Smooth muscle cell (in vitro differentiated cells): ENCODE measurements around the gene KCNK5. TPM values are rescaled to one million over a fixed set of nuclear protein-coding genes. Genes with fewer than 3 reads are reported as not detected.

Source experiments
- DNase-seq: peaks from one replicate; lab custom pipeline; 2025; ENCODE audit not compliant: unreplicated experiment; lab: John Stamatoyannopoulos, UW
- H2AFZ ChIP-seq: fragments of 200-600 bp; sonication (generic); 2 replicates; pipeline ENCODE4 v1.6.0; 2016; ENCODE audit warnings: antibody characterized with exemption, low read depth, mild to moderate bottlenecking
- H3F3A ChIP-seq: fragments of 200-600 bp; sonication (generic); 2 replicates; pipeline ENCODE4 v1.6.0; 2017; ENCODE audit warnings: antibody characterized with exemption, low read depth
- H3K27ac ChIP-seq: fragments of 200-600 bp; sonication (generic); 2 replicates; pipeline ENCODE4 v1.5.1; 2016; ENCODE audit warnings: low read depth, mild to moderate bottlenecking
- H3K27me3 ChIP-seq: fragments of 200-600 bp; sonication (generic); 2 replicates; pipeline ENCODE4 v1.6.1; 2016; ENCODE audit warnings: low read depth, mild to moderate bottlenecking
- H3K36me3 ChIP-seq: fragments of 200-600 bp; sonication (generic); 2 replicates; pipeline ENCODE4 v1.5.1; 2016; ENCODE audit warnings: low read depth
- H3K4me1 ChIP-seq: fragments of 200-600 bp; sonication (generic); 2 replicates; pipeline ENCODE4 v1.5.1; 2016; ENCODE audit warnings: low read depth
- H3K4me2 ChIP-seq: fragments of 200-600 bp; sonication (generic); 2 replicates; pipeline ENCODE4 v1.6.0; 2016; ENCODE audit warnings: mild to moderate bottlenecking
- H3K4me3 ChIP-seq: fragments of 200-600 bp; sonication (generic); 2 replicates; pipeline ENCODE4 v1.5.1; 2016; ENCODE audit warnings: mild to moderate bottlenecking
- H3K79me2 ChIP-seq: fragments of 200-600 bp; sonication (generic); 2 replicates; pipeline ENCODE4 v1.6.0; 2016; ENCODE audit warnings: low read depth, mild to moderate bottlenecking
- H3K9ac ChIP-seq: fragments of 200-600 bp; sonication (generic); 2 replicates; pipeline ENCODE4 v1.6.0; 2016; ENCODE audit warnings: low read depth
- H3K9me3 ChIP-seq: fragments of 200-600 bp; sonication (generic); replicated peaks from 2 replicates; pipeline ENCODE4 v1.5.1; 2016; ENCODE audit warnings: low read depth
- H4K20me1 ChIP-seq: fragments of 200-600 bp; sonication (generic); 2 replicates; pipeline ENCODE4 v1.6.0; 2016; ENCODE audit warnings: low read depth
- WGBS: methylation state at CpG from one replicate; pipeline ENCODE4 v1.1.7; 2016; ENCODE audit warnings: low lambda C conversion rate; 5-methylcytosine and 5-hydroxymethylcytosine counted together
- polyA plus RNA-seq: library from polyadenylated mRNA; unstranded; fragments of >200 nt; fragmentation: Nextera tagmentation; extraction: Ambion mirVana; gene quantifications from 2 replicates; pipeline ENCODE4 v1.2.1, GENCODE V29; 2016
- total RNA-seq: library from RNA; depleted of rRNA; stranded (reverse); fragments of >200 nt; gene quantifications from 2 replicates; pipeline ENCODE4 v1.2.3, GENCODE V29; 2014
- TF ChIP-seq, protein P1 (sequence below): fragments of 200-600 bp; sonication (generic); IDR thresholded peaks from 2 replicates; pipeline ENCODE4 v1.5.1; 2017; ENCODE audit warnings: borderline replicate concordance, mild to moderate bottlenecking, antibody characterized with exemption; ENCODE audit not compliant: insufficient read depth, poor library complexity, severe bottlenecking

The KCNK5 gene
- total and polyA plus RNA-seq, 2 experiments from 2014 or later: not detected

DNA sequence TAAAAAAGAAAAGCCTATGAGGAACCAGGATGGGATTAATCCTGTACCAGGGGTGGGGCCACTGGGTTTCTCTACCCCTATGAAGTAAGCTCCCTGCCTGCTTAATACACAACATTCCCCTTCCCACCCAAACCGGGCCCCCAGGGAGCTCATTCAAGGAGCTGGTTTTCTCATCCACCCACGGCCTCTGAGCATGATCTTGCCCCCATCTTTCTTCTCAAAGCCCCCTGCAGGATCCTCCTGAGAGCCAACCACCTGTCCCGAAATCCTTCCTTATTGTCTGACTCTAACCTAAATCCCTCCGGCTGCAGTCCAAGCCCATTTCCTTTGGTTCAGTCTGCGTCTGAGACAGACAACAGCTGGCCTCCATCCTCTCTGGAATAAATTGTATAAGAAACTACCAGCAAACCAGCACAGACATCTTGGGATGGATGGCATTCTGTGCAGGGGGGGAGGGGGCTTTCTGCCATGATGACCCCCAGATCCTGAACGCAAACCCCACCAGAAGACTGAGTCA is 21.0 kb downstream of the KCNK5 start:
- Histone ChIP-seq H3K27me3 (no peaks in the 10 kb centered on the region), H3F3A (no peaks in the 10 kb centered on the region), H3K79me2 (no peaks in the 10 kb centered on the region), H2AFZ (no peak overlapping the region), H4K20me1 (no peaks in the 10 kb centered on the region), H3K9me3 (no peaks in the 10 kb centered on the region), H3K4me3 (no peak overlapping the region), H3K36me3 (no peaks in the 10 kb centered on the region), H3K4me2 (no peak overlapping the region), H3K4me1 (peaks cover 19% of the 10 kb centered on the region), H3K27ac (no peak overlapping the region), H3K9ac (no peak overlapping the region)
- TF ChIP-seq, protein P1, sequence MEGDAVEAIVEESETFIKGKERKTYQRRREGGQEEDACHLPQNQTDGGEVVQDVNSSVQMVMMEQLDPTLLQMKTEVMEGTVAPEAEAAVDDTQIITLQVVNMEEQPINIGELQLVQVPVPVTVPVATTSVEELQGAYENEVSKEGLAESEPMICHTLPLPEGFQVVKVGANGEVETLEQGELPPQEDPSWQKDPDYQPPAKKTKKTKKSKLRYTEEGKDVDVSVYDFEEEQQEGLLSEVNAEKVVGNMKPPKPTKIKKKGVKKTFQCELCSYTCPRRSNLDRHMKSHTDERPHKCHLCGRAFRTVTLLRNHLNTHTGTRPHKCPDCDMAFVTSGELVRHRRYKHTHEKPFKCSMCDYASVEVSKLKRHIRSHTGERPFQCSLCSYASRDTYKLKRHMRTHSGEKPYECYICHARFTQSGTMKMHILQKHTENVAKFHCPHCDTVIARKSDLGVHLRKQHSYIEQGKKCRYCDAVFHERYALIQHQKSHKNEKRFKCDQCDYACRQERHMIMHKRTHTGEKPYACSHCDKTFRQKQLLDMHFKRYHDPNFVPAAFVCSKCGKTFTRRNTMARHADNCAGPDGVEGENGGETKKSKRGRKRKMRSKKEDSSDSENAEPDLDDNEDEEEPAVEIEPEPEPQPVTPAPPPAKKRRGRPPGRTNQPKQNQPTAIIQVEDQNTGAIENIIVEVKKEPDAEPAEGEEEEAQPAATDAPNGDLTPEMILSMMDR: no peak
- 72% methylated on average over 6 of the region's 6 CpGs for WGBS
- DNase-seq: no peak

DNA sequence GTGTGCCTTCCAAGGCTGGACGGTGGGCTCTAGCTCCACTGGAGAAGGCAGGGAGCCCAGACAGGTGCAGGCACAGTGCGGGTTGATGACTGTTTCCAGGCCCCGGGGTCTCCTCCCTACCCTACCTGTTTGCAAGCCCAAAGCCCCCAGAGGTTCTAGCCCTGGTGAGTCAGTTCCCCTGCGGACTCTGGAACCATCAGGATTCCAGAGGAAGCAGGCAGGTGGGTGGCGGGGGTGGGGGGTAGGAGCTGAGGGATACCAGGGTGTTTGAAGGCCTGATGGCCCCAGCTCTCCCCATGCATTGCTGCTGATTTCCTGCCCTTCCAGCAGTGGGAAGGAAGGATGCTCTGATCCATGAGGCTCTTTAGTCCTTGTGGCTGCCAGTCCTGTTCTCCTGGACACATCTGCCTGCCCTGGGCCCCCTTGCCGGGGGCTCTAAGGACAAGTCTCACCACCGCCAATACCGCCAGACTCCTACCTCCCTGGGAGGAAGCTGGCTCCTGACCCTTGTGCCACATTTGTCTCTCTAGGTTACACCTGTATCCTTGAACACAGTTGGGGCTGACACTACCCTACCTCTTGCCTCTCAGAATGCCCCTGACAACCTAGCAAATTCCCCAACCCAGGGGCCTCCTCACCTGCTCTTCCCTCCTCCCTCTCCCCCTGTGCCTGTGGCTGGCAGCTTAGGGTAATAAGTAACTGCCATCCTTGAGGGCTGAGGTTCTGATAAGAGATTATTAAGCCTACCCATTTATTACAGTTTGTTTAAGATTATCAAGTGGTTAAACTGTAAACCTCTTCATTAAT is 21.7 kb downstream of the KCNK5 start:
- Histone ChIP-seq H3K79me2 (no peaks in the 10 kb centered on the region), H3K36me3 (no peaks in the 10 kb centered on the region), H3K4me3 (no peak overlapping the region), H3K9me3 (no peaks in the 10 kb centered on the region), H3K27me3 (no peaks in the 10 kb centered on the region), H3K4me2 (no peak overlapping the region), H2AFZ (no peak overlapping the region), H3F3A (no peaks in the 10 kb centered on the region), H3K27ac (no peak overlapping the region), H4K20me1 (no peaks in the 10 kb centered on the region), H3K9ac (no peak overlapping the region), H3K4me1 (peaks cover 19% of the 10 kb centered on the region)
- no peak for DNase-seq
- TF ChIP-seq, protein P1: no peak
- 97% methylated on average over 8 of the region's 8 CpGs for WGBS

DNA sequence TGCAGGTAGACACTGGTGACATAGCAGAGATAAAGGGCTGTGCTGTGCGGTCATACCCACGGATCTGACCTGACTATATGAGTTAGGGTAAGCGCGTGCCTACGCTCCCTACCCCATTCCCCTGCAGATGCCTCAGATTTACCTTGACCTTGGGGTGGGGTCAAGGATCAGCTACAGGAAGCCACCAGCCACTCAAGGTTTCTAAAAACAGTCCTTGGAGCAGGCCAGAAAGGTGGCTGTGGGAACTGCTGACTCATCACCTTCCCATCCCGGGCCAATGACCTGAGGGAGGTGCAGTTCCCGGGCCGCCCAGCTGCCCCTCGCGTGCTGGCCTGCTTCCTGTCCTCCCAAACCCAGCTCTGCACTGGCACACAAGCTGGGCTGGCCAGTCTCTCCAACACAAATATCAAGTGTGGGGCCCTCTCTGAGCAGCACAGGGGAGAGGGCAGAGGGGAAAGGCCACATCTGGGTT is 23.0 kb downstream of the KCNK5 start:
- Histone ChIP-seq H3K4me3 (no peak overlapping the region), H3K36me3 (no peaks in the 10 kb centered on the region), H3K79me2 (no peaks in the 10 kb centered on the region), H4K20me1 (no peaks in the 10 kb centered on the region), H2AFZ (no peak overlapping the region), H3K4me2 (no peak overlapping the region), H3K27ac (no peak overlapping the region), H3K27me3 (no peaks in the 10 kb centered on the region), H3K4me1 (peaks cover 19% of the 10 kb centered on the region), H3F3A (no peaks in the 10 kb centered on the region), H3K9me3 (no peaks in the 10 kb centered on the region), H3K9ac (no peak overlapping the region)
- DNase-seq: no peak
- whole genome bisulfite sequencing: 84% methylated on average over 10 of the region's 10 CpGs
- TF ChIP-seq, protein P1: no peak
